Right atrium auricular region (tissue), 2 donors: ENCODE results near the gene TDRD3. TPM values are rescaled to one million over a fixed set of nuclear protein-coding genes. Genes with fewer than 3 reads are reported as not detected.
"Not testable (repeated sequence)": the region's sequence is repeated elsewhere in the genome, so short reads cannot be mapped to it uniquely, and the experiment has no call there.

ENCODE experiments used
- DNase-seq: peaks from one replicate; pipeline ENCODE4 v3.0.0-alpha.2; 2019; ENCODE audit warnings: low spot score
- H3K27ac ChIP-seq, 2 donors: fragments of 200-600 bp; sonication (generic); 1 replicate in 1 of 2; 2 replicates in 1 of 2; pipeline ENCODE4 v1.5.1; 2016 to 2019
- H3K27me3 ChIP-seq, 2 donors: fragments of 200-600 bp; sonication (generic); one replicate each; pipeline versions ENCODE4 v1.5.1 to v1.6.0; 2017 to 2019
- H3K36me3 ChIP-seq: fragments of 200-600 bp; sonication (generic); one replicate; pipeline ENCODE4 v1.5.1; 2016
- H3K4me1 ChIP-seq, 2 donors: fragments of 200-600 bp; sonication (generic); one replicate each; pipeline versions ENCODE4 v1.5.1 to v1.6.0; 2017 to 2019
- H3K4me3 ChIP-seq, 2 donors: fragments of 200-600 bp; sonication (generic); 1 replicate in 1 of 2; 2 replicates in 1 of 2; pipeline ENCODE4 v1.5.1; 2017 to 2019; ENCODE audit warnings: mild to moderate bottlenecking in 1 of 2, moderate library complexity in 1 of 2
- H3K9me3 ChIP-seq, 2 donors: fragments of 200-600 bp; sonication (generic); one replicate each; pipeline ENCODE4 v1.5.1; 2019
- total RNA-seq, 2 donors: library from RNA; depleted of rRNA; stranded (reverse); fragments of >200 nt; gene quantifications; one replicate each; pipeline ENCODE4 v1.1.0, GENCODE V29; 2016
- TF ChIP-seq, protein P1 (sequence below), 2 donors: fragments of 200-600 bp; sonication (generic); IDR thresholded peaks; one replicate each; pipeline ENCODE4 v1.5.1; 2019; ENCODE audit warnings: antibody characterized with exemption in 2 of 2

The TDRD3 gene
- total RNA-seq, 2 donors from 2014 or later: 28.3 to 31.4 TPM

DNA sequence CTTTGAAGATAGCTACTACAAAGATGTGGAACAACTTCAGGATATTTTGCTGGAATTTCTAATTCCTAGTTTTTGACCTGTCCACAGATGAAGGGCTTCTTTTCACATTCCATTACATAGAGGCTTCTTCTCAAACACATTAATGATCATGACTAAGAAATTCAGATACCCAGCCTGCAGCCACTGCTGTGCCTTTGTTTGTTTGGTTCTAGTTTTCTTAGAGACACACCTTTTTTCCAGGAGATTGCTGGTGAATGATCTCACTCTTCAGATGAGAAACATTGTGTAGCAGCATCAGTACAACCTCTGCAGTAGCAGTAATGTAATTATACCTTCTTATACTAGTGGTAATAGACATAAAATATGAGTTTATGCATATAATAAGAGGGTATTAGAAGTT is 5.0 kb downstream of the TDRD3 start:
- Histone ChIP-seq H3K4me3 (no peak overlapping the region), H3K27me3 (no peaks in the 10 kb centered on the region), H3K36me3 (no peaks in the 10 kb centered on the region), H3K9me3 (no peaks in the 10 kb centered on the region), H3K4me1 (peaks cover 0 to 28% of the 10 kb centered on the region in 2 donors), H3K27ac (no peak overlapping the region)
- TF ChIP-seq, protein P1, sequence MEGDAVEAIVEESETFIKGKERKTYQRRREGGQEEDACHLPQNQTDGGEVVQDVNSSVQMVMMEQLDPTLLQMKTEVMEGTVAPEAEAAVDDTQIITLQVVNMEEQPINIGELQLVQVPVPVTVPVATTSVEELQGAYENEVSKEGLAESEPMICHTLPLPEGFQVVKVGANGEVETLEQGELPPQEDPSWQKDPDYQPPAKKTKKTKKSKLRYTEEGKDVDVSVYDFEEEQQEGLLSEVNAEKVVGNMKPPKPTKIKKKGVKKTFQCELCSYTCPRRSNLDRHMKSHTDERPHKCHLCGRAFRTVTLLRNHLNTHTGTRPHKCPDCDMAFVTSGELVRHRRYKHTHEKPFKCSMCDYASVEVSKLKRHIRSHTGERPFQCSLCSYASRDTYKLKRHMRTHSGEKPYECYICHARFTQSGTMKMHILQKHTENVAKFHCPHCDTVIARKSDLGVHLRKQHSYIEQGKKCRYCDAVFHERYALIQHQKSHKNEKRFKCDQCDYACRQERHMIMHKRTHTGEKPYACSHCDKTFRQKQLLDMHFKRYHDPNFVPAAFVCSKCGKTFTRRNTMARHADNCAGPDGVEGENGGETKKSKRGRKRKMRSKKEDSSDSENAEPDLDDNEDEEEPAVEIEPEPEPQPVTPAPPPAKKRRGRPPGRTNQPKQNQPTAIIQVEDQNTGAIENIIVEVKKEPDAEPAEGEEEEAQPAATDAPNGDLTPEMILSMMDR (IDR thresholded peaks at IDR 0.05): no peak
- no peak for DNase-seq

DNA sequence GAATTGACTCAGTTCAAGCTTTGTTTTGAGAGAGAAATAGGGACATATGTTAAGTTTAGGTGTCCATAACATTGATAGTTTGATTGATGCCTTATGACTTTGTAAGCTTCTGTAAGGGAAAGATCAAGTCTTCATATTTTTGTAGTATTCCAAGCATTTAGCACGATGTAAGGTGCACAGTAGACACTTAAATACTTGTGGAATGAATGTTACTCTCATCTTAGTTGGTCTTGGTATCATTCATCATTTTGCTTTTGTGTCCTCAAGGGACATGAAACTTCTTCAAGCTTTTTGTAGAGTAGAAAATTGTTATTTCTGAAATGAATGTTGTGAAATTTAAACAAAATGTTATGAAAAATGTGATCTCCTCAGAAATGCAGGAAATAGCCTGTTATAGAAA is 10.1 kb downstream of the TDRD3 start:
- Histone ChIP-seq H3K9me3 (no peaks in the 10 kb centered on the region), H3K36me3 (no peaks in the 10 kb centered on the region), H3K4me1 (peaks cover 0 to 16% of the 10 kb centered on the region in 2 donors), H3K27me3 (no peaks in the 10 kb centered on the region), H3K27ac (no peak overlapping the region), H3K4me3 (no peak overlapping the region)
- DNase-seq: no peak
- TF ChIP-seq, protein P1 (IDR thresholded peaks at IDR 0.05): no peak

DNA sequence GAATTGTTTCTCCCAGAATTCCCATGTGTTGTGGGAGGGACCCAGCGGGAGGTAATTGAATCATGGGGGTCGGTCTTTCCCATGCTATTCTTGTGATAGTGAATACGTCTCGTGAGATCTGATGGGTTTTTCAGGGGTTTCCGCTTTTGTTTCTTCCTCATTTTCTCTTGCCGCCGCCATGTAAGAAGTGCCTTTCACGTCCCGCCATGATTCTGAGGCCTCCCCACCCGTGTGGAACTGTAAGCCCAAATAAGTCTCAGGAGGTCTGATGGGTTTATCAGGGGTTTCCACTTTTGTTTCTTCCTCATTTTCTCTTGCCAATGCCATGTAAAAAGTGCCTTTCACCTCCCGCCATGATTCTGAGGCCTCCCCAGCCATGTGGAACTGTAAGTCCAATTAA is 10.8 kb downstream of the TDRD3 start:
- H3K27me3 ChIP-seq, H3K9me3 ChIP-seq, H3K36me3 ChIP-seq, H3K4me3 ChIP-seq, DNase-seq, H3K27ac ChIP-seq: not testable (repeated sequence)
- H3K4me1 ChIP-seq: peaks cover 0 to 24% of the 10 kb centered on the region in 2 donors

DNA sequence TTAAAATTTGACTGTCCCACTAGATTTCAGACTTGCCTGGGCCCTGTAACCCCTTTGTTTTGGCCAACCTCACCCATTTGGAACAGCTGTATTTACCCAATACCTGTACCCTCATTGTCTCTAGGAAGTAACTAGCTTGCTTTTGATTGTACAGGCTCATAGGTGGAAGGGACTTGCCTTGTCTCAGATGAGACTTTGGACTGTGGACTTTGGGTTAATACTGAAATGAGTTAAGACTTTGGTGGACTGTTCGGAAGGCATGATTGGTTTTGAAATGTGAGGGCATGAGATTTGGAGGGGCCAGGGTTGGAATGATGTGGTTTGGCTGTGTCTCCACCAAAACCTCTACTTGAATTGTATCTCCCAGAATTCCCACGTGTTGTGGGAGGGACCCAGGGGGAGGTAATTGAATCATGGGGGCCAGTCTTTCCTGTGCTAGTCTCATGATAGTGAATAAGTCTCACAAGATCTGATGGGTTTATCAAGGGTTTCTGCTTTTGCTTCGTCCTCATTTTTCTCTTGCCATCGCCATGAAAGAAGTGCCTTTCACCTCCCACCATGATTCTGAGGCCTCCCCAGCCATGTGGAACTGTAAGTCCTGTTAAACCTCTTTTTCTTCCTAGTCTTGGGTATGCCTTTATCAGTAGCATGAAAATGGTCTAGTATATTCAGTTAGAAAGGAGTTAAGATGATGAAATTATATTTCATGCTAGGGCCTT is 12.7 kb downstream of the TDRD3 start:
- DNase-seq: not testable (repeated sequence)

DNA sequence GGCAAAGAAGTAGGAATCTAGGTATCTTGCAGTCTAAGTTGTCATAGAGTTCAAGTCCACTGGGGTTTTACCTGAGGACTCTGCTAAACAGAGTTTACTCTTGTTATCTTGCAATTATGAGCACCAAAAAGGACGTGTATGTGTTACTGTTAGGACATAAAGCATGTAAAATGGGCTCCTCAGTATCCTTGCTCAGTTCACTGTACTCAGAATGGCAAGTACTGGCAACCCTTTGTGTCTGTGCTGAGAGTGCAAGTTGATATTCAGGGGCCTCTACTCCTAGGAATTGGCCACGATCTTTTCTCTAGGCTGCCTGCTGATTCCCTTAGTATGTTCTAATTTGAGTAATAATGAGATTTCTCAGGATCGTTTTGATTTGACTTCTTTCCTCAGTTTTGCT is 13.3 kb downstream of the TDRD3 start:
- Histone ChIP-seq H3K27ac (no peak overlapping the region), H3K4me3 (no peak overlapping the region), H3K9me3 (no peaks in the 10 kb centered on the region), H3K36me3 (no peaks in the 10 kb centered on the region), H3K4me1 (peaks cover 0 to 32% of the 10 kb centered on the region in 2 donors), H3K27me3 (no peaks in the 10 kb centered on the region)
- DNase-seq: no peak
- TF ChIP-seq, protein P1 (IDR thresholded peaks at IDR 0.05): no peak

More for the DNA sequence above, 12.7 kb downstream of the TDRD3 start:
- H3K27ac ChIP-seq, H3K36me3 ChIP-seq, H3K4me3 ChIP-seq, H3K27me3 ChIP-seq, H3K9me3 ChIP-seq: not testable (repeated sequence)
- peaks cover 0 to 32% of the 10 kb centered on the region in 2 donors for H3K4me1 ChIP-seq

DNA sequence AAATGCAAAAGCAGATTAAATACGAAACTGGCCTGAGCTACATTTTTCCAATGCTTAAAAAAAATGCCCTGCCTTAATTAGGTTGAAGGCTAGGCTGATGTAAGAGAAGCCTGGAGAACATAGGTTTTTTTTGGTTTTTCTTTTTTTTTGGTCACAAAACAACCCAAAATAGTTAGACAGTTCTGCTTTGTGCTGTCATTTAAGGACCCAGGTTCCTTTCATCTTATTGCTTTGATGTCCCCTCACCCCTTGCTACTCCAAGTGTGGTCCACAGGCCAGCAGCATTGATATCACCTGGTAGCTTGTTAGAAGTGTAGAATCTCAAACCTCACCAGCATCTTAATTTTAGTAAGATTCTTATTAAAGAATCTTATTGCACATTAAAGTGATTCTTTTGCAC is 14.4 kb downstream of the TDRD3 start:
- no peak overlapping the region for H3K27ac ChIP-seq

More for the DNA sequence above, 14.4 kb downstream of the TDRD3 start:
- DNase-seq: no peak
- no peaks in the 10 kb centered on the region for H3K27me3 ChIP-seq
- H3K36me3 ChIP-seq: no peaks in the 10 kb centered on the region
- TF ChIP-seq, protein P1 (IDR thresholded peaks at IDR 0.05): no peak
- no peaks in the 10 kb centered on the region for H3K9me3 ChIP-seq
- H3K4me3 ChIP-seq: no peak overlapping the region
- H3K4me1 ChIP-seq: peaks cover 0 to 23% of the 10 kb centered on the region in 2 donors
